HG03066 (cell line): ENCODE data around the gene ISOC2.

ENCODE experiments used
- ATAC-seq: cut with Tn5 transposase; IDR thresholded peaks from one replicate; pipeline ENCODE4 v1.9.1; 2021; ENCODE audit warnings: low read depth; ENCODE audit not compliant: unreplicated experiment

The ISOC2 gene

GRCh38 chr19:55479451-55480230, 18.2 kb upstream of the ISOC2 start:
- ATAC-seq = no peak

DNA sequence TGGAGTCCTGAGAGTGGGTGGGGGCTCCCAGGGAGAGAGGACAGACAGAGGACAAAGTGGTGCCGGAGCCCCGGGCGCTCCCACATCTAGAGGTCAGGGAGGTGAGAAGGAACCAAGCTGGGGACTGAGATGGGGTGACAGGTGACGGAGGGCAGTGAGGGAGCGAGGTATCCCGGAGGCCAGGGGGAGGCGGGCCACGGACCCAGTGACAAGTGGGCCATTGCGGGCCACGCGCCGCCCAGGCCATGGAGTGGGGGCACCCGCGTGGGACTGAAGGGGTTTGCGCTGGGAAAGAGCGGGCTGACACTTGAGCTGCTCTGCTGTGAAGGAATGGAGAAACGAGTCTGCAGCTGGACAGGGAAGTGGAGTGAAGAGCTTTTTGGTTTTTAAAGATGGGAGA, 17.6 kb upstream of the ISOC2 start:
- no peak for ATAC-seq

DNA sequence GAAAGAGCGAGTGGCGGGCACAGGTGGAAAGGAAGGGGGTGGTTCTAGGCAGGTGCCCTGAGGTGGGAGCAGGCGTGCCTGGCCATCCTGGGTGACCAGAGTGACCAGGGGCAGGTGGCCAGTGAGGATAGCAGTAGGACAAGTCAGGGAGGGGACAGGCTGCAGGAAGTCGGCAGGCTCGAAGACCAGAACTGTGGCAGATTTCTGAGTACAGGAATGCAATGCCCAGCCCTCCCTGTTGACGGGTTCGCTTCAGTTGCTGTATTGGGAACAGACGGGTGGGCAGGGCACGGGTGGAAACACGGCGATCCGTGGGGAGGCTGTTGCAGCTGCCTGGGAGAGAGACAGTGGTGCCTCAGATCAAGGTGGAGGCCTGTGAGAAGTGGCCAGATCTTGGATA, 16.9 kb upstream of the ISOC2 start:
- no peak for ATAC-seq

DNA sequence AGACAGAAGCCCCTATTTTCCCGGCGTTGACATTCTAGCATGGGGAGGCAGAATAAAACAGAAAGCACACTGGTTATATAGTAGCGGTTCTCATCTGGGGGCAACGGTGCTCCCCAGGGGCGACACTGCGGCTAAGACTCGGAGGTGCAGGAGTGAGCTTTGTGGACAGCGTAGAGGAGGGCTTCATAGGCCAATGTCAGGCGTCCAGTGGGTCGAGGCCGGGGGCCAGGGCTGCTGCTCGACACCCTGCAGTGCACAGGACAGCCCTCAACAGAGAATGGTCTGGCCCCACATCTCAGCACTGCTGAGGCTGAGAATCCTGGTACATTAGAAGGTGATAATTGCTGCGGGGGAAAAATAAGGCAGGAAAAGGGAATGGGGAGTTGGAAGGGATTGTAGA, 16.5 kb upstream of the ISOC2 start:
- no peak for ATAC-seq

DNA sequence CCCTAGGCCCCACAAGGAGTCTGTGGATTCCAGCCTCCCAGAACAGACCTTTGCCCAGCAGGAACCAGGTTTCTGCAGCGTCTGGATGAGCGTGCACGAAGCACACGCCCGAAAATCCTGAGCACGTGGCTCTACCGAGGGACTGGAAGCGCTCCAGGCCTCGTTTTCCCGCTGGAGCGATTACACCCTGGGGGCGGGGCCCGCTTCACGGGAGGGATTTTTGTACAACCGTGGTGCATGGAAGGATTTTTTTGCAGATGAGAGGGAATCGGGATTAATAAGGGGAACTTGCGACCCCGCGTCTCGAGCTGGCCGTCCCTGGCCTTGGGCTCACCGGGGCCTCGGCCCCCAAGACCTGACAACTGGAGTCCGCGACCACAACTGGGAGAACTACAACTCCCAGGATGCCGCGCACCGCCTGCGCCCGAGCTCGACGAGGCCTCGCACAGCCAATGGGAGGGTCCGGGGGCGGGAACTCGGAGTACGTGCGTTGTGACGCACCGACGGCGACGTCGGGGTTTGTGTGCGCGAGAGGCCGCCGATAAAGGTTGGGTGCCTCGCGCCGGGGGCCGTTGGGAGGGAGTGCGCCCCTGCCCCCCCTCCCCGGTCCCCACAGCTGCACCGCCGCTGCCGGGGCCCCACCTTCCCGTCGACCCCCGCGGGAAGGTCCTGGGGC, 14.8 kb upstream of the ISOC2 start, which contains the start of gene ZNF628:
Gene ZNF628, plus strand, starts transcription at position 518 of the 676 bp plus-strand sequence. CDS start 3,294 bp downstream, outside the sequence.
- peak; percentile 77 for ATAC-seq

DNA sequence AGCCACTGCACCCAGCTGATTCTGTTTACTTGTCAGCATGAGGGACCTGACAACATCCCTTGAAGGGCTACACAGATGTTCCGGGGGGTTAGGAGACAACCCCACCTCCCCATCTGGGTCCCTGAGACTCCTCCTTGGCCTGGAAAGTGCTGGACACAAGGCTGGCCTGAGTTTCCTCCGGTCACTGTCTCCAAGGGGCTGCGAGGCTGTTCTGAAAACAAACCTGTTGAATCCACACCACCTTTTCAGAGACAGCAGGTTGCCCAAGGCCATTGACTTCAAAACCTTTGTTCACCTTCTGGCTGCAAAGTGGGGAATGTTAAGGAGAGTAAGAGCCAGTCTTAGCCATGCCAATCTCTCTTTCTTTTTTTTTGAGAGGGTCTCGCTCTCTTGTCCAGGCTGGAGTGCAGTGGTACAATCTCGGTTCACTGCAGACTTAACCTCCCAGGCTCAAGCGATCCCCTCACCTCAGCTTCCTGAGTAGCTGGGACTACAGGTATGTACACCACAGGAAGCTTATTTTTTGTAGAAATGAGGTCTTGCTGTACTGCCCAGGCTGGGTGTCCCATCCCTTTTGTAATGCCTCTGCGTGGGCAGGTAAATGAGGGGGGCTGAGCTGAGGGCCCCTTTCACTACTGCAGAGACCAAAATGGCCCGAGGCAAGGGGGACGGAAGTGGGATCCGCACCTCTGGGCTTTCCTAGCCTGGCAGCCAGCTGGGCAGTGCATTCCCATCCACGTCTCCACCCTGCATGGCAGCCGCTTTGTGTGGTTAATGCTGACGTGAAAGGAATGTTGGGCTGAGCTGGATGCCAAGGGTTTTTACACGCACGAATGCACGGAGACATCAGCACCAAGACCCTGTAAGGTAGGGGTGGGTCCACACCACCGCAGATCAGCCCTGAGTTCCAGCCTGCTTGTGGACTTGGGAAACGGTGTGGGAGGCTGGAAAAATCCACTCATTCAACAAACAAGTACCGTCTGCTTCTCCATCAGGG, 13.1 kb upstream of the ISOC2 start:
- ATAC-seq = no peak

GRCh38 chr19:55473225-55474012, 12.0 kb upstream of the ISOC2 start:
- ATAC-seq = no peak

DNA sequence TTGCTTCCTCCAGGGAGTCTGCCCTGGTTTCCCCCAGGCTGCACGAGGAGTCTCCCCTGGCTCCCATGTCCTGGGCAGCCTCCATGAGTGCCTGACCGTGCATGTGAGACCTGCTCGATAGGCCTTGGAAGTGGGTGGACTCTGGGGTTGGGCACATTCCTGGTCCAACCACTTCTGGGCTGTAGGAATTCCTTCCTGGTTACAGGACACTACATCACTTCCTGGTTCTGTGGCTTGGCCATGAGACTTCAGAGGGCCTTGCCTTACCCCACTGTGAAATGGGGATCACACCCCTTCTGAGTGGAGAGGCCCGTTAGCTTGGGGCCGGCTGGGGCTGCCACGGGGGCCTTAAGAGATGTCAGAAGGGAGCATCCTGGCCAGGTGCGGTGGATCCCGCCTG, 11.0 kb upstream of the ISOC2 start:
- ATAC-seq = no peak

DNA sequence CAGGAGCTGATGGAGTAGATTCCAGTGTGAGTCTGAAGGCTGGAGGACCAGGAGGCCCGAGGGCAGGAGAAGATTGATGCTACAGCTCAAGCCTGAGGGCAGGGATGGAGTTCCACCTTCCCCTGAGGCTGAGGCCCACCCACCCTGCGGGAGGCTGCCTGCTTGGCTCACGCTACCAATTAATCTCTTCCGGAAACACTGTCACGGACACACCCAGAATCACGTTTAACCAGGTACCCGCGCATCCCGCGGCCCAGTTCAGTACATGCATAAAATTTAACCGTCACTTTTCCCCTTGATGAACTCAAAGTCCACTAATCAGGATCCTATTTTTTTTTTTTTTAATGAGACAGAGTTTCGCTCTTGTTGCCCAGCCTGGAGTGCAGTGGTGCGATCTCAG, 9.8 kb upstream of the ISOC2 start:
- no peak for ATAC-seq

DNA sequence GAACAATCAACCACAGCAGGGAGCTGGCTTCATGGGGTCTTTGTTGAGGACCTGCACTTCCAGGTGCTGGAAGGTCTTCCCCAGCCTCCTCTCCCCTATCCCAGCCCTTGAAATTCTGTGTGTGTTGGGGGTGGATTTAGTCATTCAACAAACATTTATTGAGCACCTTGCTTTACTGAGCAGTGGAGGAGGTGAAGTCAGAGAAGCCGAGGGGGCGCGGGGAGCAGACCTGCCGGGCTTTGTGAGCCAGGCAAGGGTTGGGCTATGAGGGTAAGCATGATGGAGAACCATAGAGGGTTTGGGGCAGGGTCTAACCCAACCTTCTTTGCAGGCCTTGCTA, 6.6 kb upstream of the ISOC2 start:
- ATAC-seq = no peak

GRCh38 chr19:55467236-55468053, 6.0 kb upstream of the ISOC2 start:
- no peak for ATAC-seq

DNA sequence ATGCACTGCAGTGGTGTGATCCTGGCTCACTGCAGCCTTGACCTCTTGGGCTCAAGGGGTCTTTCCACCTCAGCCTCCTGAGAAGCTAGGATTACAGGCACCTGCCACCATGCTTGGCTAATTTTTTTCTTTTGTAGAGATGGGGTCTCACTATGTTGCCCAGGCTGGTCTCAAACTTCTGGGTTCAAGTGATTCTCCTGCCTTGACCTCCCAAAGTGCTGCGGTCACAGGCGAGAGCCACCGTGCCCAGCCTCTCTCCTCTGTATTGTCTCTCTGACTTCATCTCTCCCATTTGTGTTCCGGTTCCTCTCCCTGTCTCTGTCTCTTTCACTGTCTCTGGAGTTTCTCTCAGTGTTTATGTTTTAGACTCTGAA, 4.8 kb upstream of the ISOC2 start:
- no peak for ATAC-seq

DNA sequence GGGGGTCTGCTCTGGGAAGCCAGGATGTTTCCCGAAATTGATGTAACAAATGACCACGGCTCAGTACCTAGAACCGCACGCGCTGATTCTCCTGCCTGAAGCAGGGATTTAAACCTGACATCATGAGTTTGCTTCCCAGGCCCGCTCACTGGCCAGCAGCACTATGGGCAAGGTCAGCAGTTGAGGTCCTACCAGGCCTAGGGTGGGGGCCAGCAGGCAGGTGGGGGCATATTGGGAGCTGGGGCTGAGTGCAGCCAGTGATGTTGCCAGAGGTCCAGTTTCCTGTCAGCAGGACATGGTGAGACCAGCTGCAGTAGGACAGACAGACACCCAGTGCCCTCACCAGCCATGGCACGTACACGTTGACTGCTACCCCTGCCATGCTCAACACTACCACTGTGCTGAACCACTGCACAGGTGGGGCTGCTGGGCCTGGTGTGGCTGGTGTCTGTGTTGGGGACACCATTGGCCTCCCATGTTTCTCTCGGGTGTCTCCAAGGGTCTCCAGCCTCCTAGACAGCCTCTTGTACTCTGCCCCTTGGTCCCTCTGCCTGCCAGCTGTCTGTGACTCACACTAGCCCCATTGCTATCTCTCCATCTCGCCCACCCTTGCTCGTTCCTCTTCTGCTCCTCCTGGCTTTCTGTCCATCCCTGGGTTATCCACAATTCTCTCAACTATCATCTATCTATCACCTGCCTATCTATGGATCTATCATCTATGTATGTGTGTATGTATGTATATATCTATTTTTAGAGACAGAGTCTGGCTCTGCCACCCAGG, 4.2 kb upstream of the ISOC2 start:
- no peak for ATAC-seq

DNA sequence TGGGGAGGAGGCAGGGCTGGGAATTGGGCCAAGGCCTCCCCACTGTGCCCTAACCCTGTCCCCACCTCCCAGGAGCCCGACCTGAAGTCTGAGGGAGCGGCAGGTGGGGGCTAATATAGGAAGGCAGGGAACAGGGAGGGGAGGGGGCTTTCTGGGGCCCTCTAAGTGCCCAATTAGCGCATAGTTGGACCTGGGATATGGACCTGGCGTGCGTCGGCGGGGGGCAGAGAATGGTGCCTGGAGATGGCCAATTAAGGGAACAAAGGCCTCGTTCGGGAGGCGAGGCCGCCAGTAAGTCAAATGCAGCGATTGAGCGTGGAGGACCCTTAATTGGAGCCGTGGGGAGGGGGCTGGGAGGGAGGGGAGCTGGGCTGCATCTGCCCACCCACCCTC, 3.2 kb upstream of the ISOC2 start, which contains the start of gene C19orf85:
Gene C19orf85, minus strand, starts transcription at position 90 of the 393 bp plus-strand sequence. CDS start 197 bp downstream, outside the sequence.
- ATAC-seq = no peak

- no peak for ATAC-seq
These were observed 2.7 kb upstream of the ISOC2 start for GRCh38 chr19:55464039-55464661.

- no peak for ATAC-seq
These were observed 2.2 kb upstream of the ISOC2 start for GRCh38 chr19:55463583-55464031.

DNA sequence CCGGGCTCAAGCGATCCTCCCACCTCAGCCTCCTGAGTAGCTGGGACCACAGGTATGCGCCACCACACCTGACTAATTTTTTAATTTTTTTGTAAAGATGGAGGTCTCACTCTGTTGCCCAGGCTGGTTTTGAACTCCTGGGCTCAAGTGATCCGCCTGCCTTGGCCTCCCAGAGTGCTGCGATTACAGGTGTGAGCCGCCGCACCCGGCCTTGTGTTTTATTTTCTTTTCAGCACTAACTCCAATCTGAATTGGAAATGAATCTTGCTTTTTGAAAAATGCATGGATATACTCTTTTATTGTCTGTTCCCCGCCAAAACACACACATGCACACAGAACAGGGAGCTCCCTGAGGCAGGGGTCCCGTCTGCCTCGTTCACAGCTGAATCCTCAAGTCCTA, 1.3 kb upstream of the ISOC2 start:
- no peak for ATAC-seq

- no peak for ATAC-seq
These were observed 658 bp upstream of the ISOC2 start for GRCh38 chr19:55461974-55462626.
